Measurements from ENCODE around the gene ENGASE.

The ENGASE gene

GRCh38 chr17:79093270-79093669 lies 18.6 kb downstream of the ENGASE start:
- no peak for DNase-seq (ENCODE audit: low spot score)

- no peak for DNase-seq (ENCODE audit: low spot score)
Observed at GRCh38 chr17:79094261-79094660, 19.6 kb downstream of the ENGASE start.

- no peak for DNase-seq (ENCODE audit: low spot score)
Observed at GRCh38 chr17:79095345-79096055, 20.9 kb downstream of the ENGASE start.

GRCh38 chr17:79096477-79096876 lies 21.9 kb downstream of the ENGASE start:
- DNase-seq (ENCODE audit: low spot score): no peak

- no peak for DNase-seq (ENCODE audit: low spot score)
Observed at GRCh38 chr17:79097226-79098055, 22.8 kb downstream of the ENGASE start.

GRCh38 chr17:79098282-79098867 lies 23.8 kb downstream of the ENGASE start:
- DNase-seq (ENCODE audit: low spot score): no peak

GRCh38 chr17:79100405-79100804 lies 25.8 kb downstream of the ENGASE start:
- DNase-seq (ENCODE audit: low spot score): no peak

GRCh38 chr17:79101111-79101673 lies 26.6 kb downstream of the ENGASE start:
- no peak for DNase-seq (ENCODE audit: low spot score)

- DNase-seq (ENCODE audit: low spot score): no peak
Observed at GRCh38 chr17:79102214-79102613, 27.6 kb downstream of the ENGASE start.

- no peak for DNase-seq (ENCODE audit: low spot score)
Observed at GRCh38 chr17:79104898-79105600, 30.4 kb downstream of the ENGASE start.

GRCh38 chr17:79105937-79106336 lies 31.3 kb downstream of the ENGASE start:
- DNase-seq (ENCODE audit: low spot score): no peak

GRCh38 chr17:79106958-79107357 lies 32.3 kb downstream of the ENGASE start:
- no peak for DNase-seq (ENCODE audit: low spot score)

- no peak for DNase-seq (ENCODE audit: low spot score)
Observed at GRCh38 chr17:79107499-79108231, 33.0 kb downstream of the ENGASE start.

- no peak for DNase-seq (ENCODE audit: low spot score)
Observed at GRCh38 chr17:79108232-79108850, 33.7 kb downstream of the ENGASE start.

GRCh38 chr17:79108870-79109269 lies 34.2 kb downstream of the ENGASE start:
- DNase-seq (ENCODE audit: low spot score): no peak

GRCh38 chr17:79109584-79109983 lies 35.0 kb downstream of the ENGASE start:
- no peak for DNase-seq (ENCODE audit: low spot score)

GRCh38 chr17:79111097-79111496 lies 36.5 kb downstream of the ENGASE start:
- DNase-seq (ENCODE audit: low spot score): no peak

GRCh38 chr17:79112471-79112870 lies 37.8 kb downstream of the ENGASE start:
- DNase-seq (ENCODE audit: low spot score): no peak

GRCh38 chr17:79113699-79114457 lies 39.3 kb downstream of the ENGASE start:
- DNase-seq (ENCODE audit: low spot score): peak; percentile 35
